ENCODE results near the gene MCAT. TPM values are rescaled to one million over a fixed set of nuclear protein-coding genes. Genes with fewer than 3 reads are reported as not detected.

Gene MCAT
- total and polyA plus RNA-seq, 2 donors (not counting 1 experiment from before 2014, with no cell fraction given) = 8.4 to 10.1 TPM

GRCh38 chr22:43158778-43159483 is 15.7 kb upstream of the MCAT start:
- Histone ChIP-seq H3K79me2 (ENCODE audit: control insufficient read depth, insufficient read depth, low read length) (no peaks in the 10 kb centered on the region), H3K4me1 (ENCODE audit: control insufficient read depth in 2 of 2, insufficient read depth in 2 of 2, low read length in 2 of 2) (peaks cover 0 to 8% of the 10 kb centered on the region in 2 donors), H2AFZ (ENCODE audit: insufficient read depth, low read depth, low read length, poor library complexity, severe bottlenecking) (no peak overlapping the region), H3K4me3 (ENCODE audit: control extremely low read depth in 1 of 5, extremely low read depth in 1 of 5, insufficient read depth in 1 of 5, low read depth in 2 of 5, low read length in 4 of 5) (no peak overlapping the region), H3K27ac (ENCODE audit: low read length in 2 of 2) (no peak overlapping the region), H3K27me3 (replicated peaks in 1 of 4; ENCODE audit: control extremely low read depth in 1 of 4, control insufficient read depth in 3 of 4, insufficient read depth in 4 of 4, low read length in 3 of 4) (no peaks in the 10 kb centered on the region), H3K36me3 (replicated peaks in 1 of 2; ENCODE audit: control extremely low read depth in 1 of 2, control insufficient read depth in 1 of 2, extremely low read depth in 1 of 2, insufficient read depth in 2 of 2, low read length in 1 of 2) (peaks cover 0 to 5% of the 10 kb centered on the region in 2 experiments), H3K4me2 (replicated peaks; ENCODE audit: low read depth, low read length, poor library complexity, severe bottlenecking) (no peak overlapping the region), H3K9ac (ENCODE audit: low read length) (no peak overlapping the region), H3K9me3 (ENCODE audit: control extremely low read depth in 1 of 3, control insufficient read depth in 2 of 3, insufficient read depth in 1 of 3, low read length in 2 of 3) (no peaks in the 10 kb centered on the region), H4K20me1 (ENCODE audit: control insufficient read depth, insufficient read depth, low read length, poor library complexity, severe bottlenecking) (peaks cover 23% of the 10 kb centered on the region)
- POLR2A ChIA-PET = interaction anchor here (0.6 kb wide), 1 partner anchor 1120 kb away, joined by 3 read pairs; no protein-coding TSS in a partner anchor
- Mint-ChIP-seq H3K4me1 (peaks cover 14% of the 10 kb centered on the region), H3K27me3 (no peaks in the 10 kb centered on the region), H3K27ac (no peak overlapping the region), H3K4me3 (no peak overlapping the region), H3K9me3 (ENCODE audit: insufficient read depth) (no peaks in the 10 kb centered on the region)
- no peak for ATAC-seq (ENCODE audit: low read depth)
- TF ChIP-seq EZH2 (IDR thresholded peaks at IDR 0.05; ENCODE audit: borderline replicate concordance, insufficient read depth, low read depth, low read length, poor library complexity, severe bottlenecking) (no peak), CTCF (IDR thresholded peaks at IDR 0.05) (no peak)
- DNase-seq = no peak
- CTCF ChIA-PET = no interaction called here
- intact Hi-C loops (cut with micrococcal nuclease) = no loop called here
- WGBS (ENCODE audit: insufficient coverage) = 96% methylated on average over 22 of the region's 24 CpGs

GRCh38 chr22:43157874-43158546 is 14.8 kb upstream of the MCAT start:
- H3K4me1 Mint-ChIP-seq = peaks cover 12% of the 10 kb centered on the region
- peaks cover 23% of the 10 kb centered on the region for H4K20me1 ChIP-seq (ENCODE audit: control insufficient read depth, insufficient read depth, low read length, poor library complexity, severe bottlenecking)
- peaks cover 0 to 5% of the 10 kb centered on the region in 2 experiments for H3K36me3 ChIP-seq (replicated peaks in 1 of 2; ENCODE audit: control extremely low read depth in 1 of 2, control insufficient read depth in 1 of 2, extremely low read depth in 1 of 2, insufficient read depth in 2 of 2, low read length in 1 of 2)
- no peak overlapping the region for H3K27ac Mint-ChIP-seq
- H3K9me3 ChIP-seq (ENCODE audit: control extremely low read depth in 1 of 3, control insufficient read depth in 2 of 3, insufficient read depth in 1 of 3, low read length in 2 of 3) = no peaks in the 10 kb centered on the region
- DNase-seq (no peak), ATAC-seq (ENCODE audit: low read depth) (no peak)
- ChIA-PET CTCF (no interaction called here), POLR2A (interaction anchor here (0.6 kb wide), 1 partner anchor 516 kb away, joined by 3 read pairs; no protein-coding TSS in a partner anchor)
- 86% methylated on average over 9 of the region's 9 CpGs for WGBS (ENCODE audit: insufficient coverage)
- no peak overlapping the region for H3K4me2 ChIP-seq (replicated peaks; ENCODE audit: low read depth, low read length, poor library complexity, severe bottlenecking)
- no peak overlapping the region for H2AFZ ChIP-seq (ENCODE audit: insufficient read depth, low read depth, low read length, poor library complexity, severe bottlenecking)
- no peaks in the 10 kb centered on the region for H3K27me3 ChIP-seq (replicated peaks in 1 of 4; ENCODE audit: control extremely low read depth in 1 of 4, control insufficient read depth in 3 of 4, insufficient read depth in 4 of 4, low read length in 3 of 4)
- no peak overlapping the region for H3K27ac ChIP-seq (ENCODE audit: low read length in 2 of 2)
- TF ChIP-seq EZH2 (IDR thresholded peaks at IDR 0.05; ENCODE audit: borderline replicate concordance, insufficient read depth, low read depth, low read length, poor library complexity, severe bottlenecking) (no peak), CTCF (IDR thresholded peaks at IDR 0.05) (no peak)
- intact Hi-C loops (cut with micrococcal nuclease) = no loop called here
- no peaks in the 10 kb centered on the region for H3K79me2 ChIP-seq (ENCODE audit: control insufficient read depth, insufficient read depth, low read length)
- no peak overlapping the region for H3K4me3 Mint-ChIP-seq
- no peaks in the 10 kb centered on the region for H3K9me3 Mint-ChIP-seq (ENCODE audit: insufficient read depth)
- H3K4me1 ChIP-seq (ENCODE audit: control insufficient read depth in 2 of 2, insufficient read depth in 2 of 2, low read length in 2 of 2) = peaks cover 1 to 8% of the 10 kb centered on the region in 2 donors
- no peak overlapping the region for H3K9ac ChIP-seq (ENCODE audit: low read length)
- no peaks in the 10 kb centered on the region for H3K27me3 Mint-ChIP-seq
- H3K4me3 ChIP-seq (ENCODE audit: control extremely low read depth in 1 of 5, extremely low read depth in 1 of 5, insufficient read depth in 1 of 5, low read depth in 2 of 5, low read length in 4 of 5) = no peak overlapping the region
